GM12872 (cell line): Measurements from ENCODE around the gene IFT172.
A peak's percentile ranks its signal among the peaks of the same experiment; 100 is the strongest.

ENCODE experiments used
- TF ChIP-seq, protein P1 (sequence below): IDR thresholded peaks from 3 replicates; pipeline ENCODE4 v1.5.1; 2011; ENCODE audit warnings: low read depth, mild to moderate bottlenecking, low read length, moderate library complexity; ENCODE audit not compliant: insufficient read depth

IFT172 gene

DNA sequence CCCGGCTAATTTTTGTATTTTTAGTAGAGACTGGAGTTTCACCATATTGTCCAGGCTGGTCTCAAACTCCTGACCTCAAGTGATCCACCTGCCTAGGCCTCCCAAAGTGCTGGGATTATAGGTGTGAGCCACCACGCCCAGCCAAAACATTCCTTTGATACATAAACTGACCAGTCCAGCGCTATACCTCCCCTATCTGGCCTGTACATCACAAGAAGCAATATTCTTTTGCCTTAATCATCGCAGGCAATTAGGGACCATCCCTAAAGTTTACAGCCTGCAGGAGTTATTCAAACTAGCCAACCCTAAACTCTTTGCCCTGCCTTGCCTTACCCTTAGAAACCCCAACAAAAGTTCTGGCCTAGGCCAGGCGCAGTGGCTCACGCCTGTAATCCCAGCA is 73.4 kb downstream of the IFT172 start:
- TF ChIP-seq, protein P1, sequence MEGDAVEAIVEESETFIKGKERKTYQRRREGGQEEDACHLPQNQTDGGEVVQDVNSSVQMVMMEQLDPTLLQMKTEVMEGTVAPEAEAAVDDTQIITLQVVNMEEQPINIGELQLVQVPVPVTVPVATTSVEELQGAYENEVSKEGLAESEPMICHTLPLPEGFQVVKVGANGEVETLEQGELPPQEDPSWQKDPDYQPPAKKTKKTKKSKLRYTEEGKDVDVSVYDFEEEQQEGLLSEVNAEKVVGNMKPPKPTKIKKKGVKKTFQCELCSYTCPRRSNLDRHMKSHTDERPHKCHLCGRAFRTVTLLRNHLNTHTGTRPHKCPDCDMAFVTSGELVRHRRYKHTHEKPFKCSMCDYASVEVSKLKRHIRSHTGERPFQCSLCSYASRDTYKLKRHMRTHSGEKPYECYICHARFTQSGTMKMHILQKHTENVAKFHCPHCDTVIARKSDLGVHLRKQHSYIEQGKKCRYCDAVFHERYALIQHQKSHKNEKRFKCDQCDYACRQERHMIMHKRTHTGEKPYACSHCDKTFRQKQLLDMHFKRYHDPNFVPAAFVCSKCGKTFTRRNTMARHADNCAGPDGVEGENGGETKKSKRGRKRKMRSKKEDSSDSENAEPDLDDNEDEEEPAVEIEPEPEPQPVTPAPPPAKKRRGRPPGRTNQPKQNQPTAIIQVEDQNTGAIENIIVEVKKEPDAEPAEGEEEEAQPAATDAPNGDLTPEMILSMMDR: no peak

DNA sequence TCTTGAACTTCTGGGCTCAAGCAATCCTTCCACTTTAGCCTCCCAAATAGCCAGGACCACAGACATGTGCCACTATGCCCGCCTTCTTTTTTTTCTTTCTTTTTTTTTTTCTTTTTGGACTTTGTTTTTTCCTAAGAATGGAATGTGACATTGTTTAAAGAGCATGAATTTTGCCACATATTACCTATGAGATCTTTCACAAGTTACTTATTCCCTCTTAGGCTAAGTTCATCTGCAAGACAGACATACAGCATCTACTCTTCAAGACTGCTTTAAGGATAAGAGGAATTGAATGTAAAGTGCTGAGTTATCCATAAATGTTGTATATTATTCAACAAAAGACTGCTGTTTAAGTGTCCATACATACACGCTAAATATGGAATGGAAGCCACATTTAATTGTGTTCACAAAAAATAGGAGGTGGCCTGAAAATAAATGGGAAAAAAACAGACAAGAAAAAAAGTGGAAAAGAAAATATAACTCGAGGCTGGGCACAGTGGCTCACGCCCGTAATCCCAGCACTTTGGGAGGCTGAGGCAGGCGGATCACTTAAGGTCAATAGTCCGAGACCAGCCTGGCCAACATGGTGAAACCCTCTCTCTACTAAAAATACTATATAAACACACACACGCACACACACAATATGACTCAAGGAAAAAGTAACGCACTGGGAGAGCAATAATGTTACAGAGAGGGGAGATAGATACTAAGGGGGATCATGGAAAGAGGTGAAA is 77.0 kb downstream of the IFT172 start:
- TF ChIP-seq, protein P1: no peak

DNA sequence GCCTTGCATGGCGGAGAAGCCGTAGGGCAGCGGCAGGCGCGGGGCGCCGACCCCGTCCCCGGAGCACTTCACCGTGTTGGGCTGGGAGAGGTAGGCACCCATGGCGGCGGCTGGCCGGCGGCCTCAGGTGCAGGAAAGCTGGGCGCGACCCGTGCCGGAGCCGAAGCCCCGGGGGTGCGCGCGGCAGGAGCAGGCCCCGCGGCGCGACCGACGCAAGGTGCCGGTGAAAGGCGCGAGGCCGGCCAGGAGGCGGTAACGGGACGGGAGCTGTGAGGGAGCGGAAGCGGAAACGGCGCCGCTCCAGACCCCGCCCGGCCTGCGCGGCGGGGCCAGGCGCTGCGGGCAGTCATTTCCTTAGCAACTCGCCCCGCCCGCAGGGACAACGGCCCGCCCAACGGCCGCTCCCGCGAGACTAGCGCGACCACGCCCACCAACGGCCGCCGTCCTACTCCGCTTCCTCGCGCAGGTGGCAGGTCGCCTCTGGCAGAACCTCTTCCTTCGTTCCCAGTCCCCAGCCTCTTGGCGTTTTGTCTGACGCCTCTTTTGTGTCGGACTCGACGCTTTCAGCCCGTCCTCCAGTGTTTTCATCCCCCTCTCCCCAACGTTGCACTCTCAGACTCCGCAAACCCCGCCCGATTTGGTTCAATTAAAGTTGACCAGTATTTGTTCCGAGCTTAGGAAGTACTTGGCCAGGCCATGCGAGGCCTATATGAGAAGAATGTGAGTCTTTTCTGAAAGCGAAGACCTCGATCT is 80.0 kb downstream of the IFT172 start, which contains the start of gene PPM1G:
PPM1G (minus strand) TSS at position 271 of the 753 bp plus-strand sequence; CDS start at position 102, 169 bp downstream.
- TF ChIP-seq, protein P1: no peak

DNA sequence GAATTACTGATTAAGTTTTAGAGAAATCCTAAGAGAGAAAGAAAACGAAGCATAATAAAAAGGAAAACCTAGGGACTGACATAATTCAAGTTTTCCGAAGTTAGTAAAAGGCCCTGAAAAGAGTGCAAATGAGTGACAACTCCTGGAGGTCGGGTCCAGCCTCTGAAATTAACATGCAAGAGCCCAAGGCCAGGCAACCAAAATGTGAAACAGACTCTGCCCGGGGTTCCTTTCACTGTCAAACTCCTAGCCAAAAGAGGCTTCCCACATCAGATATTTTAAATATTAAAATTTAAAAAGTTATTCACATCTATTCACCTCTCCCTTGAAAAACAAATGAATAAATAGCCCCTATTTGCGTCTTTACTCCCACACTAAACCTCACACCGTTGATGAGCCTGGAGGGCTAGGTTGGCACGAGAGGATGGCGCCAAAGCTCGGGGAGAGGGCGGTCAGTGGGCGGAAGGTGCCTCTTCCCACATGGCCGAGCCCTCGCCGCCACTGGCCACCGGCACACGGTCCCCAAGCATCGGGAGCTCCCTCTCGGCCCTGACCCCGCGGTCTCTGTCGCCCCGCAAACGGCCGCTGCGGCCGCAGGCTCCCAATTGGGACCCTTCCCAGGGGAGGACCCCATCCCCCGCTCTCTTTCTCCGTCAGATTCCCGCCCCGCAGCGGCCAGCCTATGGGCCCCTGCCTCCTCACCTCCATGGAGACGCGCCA is 80.8 kb downstream of the IFT172 start:
- TF ChIP-seq, protein P1: no peak

DNA sequence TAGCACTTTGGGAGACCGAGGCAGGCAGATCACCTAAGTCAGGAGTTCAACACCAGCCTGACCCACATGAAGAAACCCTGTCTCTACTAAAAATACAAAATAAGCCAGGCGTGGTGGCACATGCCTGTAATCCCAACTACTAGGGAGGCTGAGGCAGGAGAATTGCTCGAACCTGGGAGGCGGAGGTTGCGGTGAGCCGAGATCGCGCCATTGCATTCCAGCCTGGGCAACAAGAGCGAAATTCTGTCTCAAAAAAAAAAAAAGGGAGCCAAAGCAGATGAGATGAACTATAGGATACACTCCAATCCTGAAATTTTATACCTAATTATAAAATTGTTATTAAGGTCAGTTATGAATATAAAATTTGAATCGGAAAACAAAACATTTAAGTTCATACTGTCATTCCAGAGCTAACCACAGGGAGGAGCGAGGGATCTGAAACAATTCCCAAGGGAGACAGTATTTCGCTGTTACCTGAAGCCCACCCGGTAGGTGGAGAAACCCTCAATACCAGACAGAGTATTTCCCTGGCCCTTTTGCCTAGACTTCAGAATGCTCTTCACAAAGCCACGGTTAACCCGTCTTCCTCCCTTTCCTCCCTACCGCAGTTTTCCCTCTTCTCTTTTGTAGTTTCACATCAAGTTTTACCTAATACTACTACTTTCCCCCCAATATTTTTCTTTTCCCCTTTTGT is 81.6 kb downstream of the IFT172 start:
- TF ChIP-seq, protein P1: peak; percentile 39; the same call in 2 of the 3 replicates

DNA sequence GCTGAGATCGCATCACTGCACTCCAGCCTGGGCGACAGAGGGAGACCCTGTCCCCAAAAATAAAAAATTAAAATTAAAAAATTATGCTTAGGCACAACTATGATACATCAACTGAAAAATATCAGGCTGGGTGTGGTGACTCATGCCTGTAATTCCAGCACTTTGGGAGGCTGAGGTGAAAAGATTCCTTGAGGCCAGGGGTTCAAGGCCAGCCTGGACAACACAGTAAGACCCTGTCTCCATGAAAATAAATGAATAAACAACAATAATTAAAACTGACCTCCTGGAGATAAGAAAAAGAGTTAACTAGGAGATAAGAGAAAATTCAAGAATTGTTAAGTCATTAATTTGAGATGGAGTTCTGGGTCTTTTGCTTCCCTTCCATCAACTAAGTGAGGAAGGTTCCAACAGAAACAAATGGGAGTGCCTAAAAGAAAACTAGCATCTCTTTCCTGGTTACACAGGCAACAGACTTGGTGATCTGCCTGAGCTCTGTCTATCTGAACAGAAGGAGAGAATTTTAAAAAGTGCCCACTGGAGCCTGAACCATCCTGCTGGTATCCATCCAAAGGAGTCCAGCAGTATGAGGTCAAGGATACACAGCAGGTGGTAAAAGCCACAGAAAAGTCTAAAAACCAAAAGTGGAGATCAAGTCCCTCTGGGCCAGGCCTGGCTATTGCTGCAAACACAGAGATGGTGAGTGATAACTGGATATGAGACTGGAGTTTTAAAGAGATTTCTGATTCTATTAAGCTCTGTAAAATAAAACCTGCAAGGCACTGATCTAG is 89.0 kb downstream of the IFT172 start:
- TF ChIP-seq, protein P1: no peak
